Upper lobe of left lung (tissue), 6 donors: ENCODE data around the gene INSM1. TPM values are rescaled to one million over a fixed set of nuclear protein-coding genes. Genes with fewer than 3 reads are reported as not detected.
A peak's percentile ranks its signal among the peaks of the same experiment; 100 is the strongest.

Source experiments
- ATAC-seq, 2 donors: fragments of 200-7000 bp; cut with Tn5 transposase; one replicate each; pipeline ENCODE4 v1.9.1; 2022; ENCODE audit warnings: mild to moderate bottlenecking in 2 of 2, moderate library complexity in 2 of 2; ENCODE audit not compliant: low FRiP score in 2 of 2
- DNase-seq, 2 donors: peaks; one replicate each; pipeline ENCODE4 v3.0.0-alpha.2; 2019 to 2020
- H3K27ac ChIP-seq, 4 donors: fragments of 200-600 bp; sonication (generic); one replicate each; pipeline ENCODE4 v1.5.1; 2016 to 2019
- H3K27me3 ChIP-seq, 4 donors: fragments of 200-600 bp; sonication (generic); one replicate each; pipeline ENCODE4 v1.5.1; 2017 to 2019
- H3K36me3 ChIP-seq, 4 donors: fragments of 200-600 bp; sonication (generic); one replicate each; pipeline ENCODE4 v1.5.1; 2016 to 2019
- H3K4me1 ChIP-seq, 4 donors: fragments of 200-600 bp; sonication (generic); one replicate each; pipeline ENCODE4 v1.5.1; 2018 to 2019
- H3K4me3 ChIP-seq, 4 donors: fragments of 200-600 bp; sonication (generic); one replicate each; pipeline ENCODE4 v1.5.1; 2017 to 2019; ENCODE audit warnings: mild to moderate bottlenecking in 2 of 4, moderate library complexity in 1 of 4
- H3K9me3 ChIP-seq, 4 donors: fragments of 200-600 bp; sonication (generic); one replicate each; pipeline ENCODE4 v1.5.1; 2018 to 2019
- CTCF ChIP-seq, 6 experiments: fragments of 450-650 bp in 4 of 6; fragments of 200-600 bp in 2 of 6; sonication (generic) in 2 of 6; IDR thresholded peaks; one replicate each; pipeline ENCODE4 v1.5.1; 2016 to 2019; ENCODE audit warnings: antibody characterized with exemption in 6 of 6
- EP300 ChIP-seq, 4 donors: sonication (generic); formaldehyde crosslinking; IDR thresholded peaks; one replicate each; pipeline ENCODE4 v1.5.1; 2017; ENCODE audit warnings: antibody characterized with exemption in 4 of 4, control low read depth in 2 of 4
- POLR2A ChIP-seq, 4 donors: fragments of 450-650 bp; IDR thresholded peaks; one replicate each; pipeline ENCODE4 v1.5.1; 2016 to 2017; ENCODE audit warnings: antibody characterized with exemption in 4 of 4, mild to moderate bottlenecking in 2 of 4
- POLR2AphosphoS5 ChIP-seq, 2 donors: sonication (generic); formaldehyde crosslinking; IDR thresholded peaks; one replicate each; pipeline ENCODE4 v1.5.1; 2017; ENCODE audit warnings: antibody characterized with exemption in 2 of 2
- WGBS, 2 donors: methylation state at CpG; one replicate each; pipeline ENCODE4 v1.1.5; 2017 to 2018; 5-methylcytosine and 5-hydroxymethylcytosine counted together
- total RNA-seq, 6 donors: library from RNA; depleted of rRNA in 4 of 6; stranded (reverse); fragments of >200 nt in 4 of 6; gene quantifications; one replicate each; pipeline versions ENCODE4 v1.1.0 to v1.2.1, GENCODE V29; 2016 to 2021
- donor health status: DM: no; HTN: no; CAD: no; lungs with moderate emphysema.
- donor health status: DM: no; HTN: yes; CAD: no; lungs with severe emphysema.

The INSM1 gene
- total RNA-seq, 6 donors from 2014 or later = not detected

- ATAC-seq (no peak), DNase-seq (no peak)
- no peaks in the 10 kb centered on the region for H3K27me3 ChIP-seq
- peaks cover 0 to 68% (median 6%) of the 10 kb centered on the region in 4 donors for H3K36me3 ChIP-seq
- WGBS, 2 donors = 77 to 78% methylated on average over 10 of the region's 10 CpGs
- H3K27ac ChIP-seq = no peak overlapping the region
- no peak overlapping the region for H3K4me3 ChIP-seq
- TF ChIP-seq POLR2A (IDR thresholded peaks at IDR 0.05) (no peak), CTCF (IDR thresholded peaks at IDR 0.05) (no peak), POLR2AphosphoS5 (IDR thresholded peaks at IDR 0.05) (no peak), EP300 (IDR thresholded peaks at IDR 0.05) (no peak)
- H3K9me3 ChIP-seq = no peaks in the 10 kb centered on the region
- H3K4me1 ChIP-seq = no peaks in the 10 kb centered on the region
Measured at GRCh38 chr20:20405623-20406022, 37.7 kb downstream of the INSM1 start.

DNA sequence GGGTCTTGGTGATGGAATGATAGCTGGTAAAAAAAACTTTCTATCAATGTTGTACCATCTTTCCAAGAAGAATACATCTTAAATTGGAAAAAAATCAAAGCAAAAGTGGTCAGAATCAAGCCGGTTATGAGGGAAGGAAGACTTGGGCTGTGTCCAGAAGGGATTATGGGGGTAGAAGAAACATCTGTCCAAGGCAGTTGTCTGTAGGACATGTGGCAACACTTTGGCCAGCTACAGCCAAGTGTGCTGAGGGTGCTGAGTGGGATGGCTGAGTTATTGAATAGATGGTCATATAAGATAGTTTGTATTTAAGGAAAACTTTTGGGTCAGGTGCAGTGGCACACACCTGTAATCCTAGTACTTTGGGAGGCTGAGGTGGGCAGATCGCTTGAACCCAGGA, 38.4 kb downstream of the INSM1 start:
- Histone ChIP-seq H3K27me3 (no peaks in the 10 kb centered on the region), H3K4me3 (no peak overlapping the region), H3K36me3 (peaks cover 0 to 68% (median 6%) of the 10 kb centered on the region in 4 donors), H3K4me1 (no peaks in the 10 kb centered on the region), H3K9me3 (no peaks in the 10 kb centered on the region), H3K27ac (no peak overlapping the region)
- DNase-seq = no peak
- no peak for TF ChIP-seq EP300 (IDR thresholded peaks at IDR 0.05)
- no peak for TF ChIP-seq POLR2A (IDR thresholded peaks at IDR 0.05)
- TF ChIP-seq CTCF (IDR thresholded peaks at IDR 0.05) = no peak
- no peak for TF ChIP-seq POLR2AphosphoS5 (IDR thresholded peaks at IDR 0.05)
- 74 to 85% methylated on average over 2 of the region's 2 CpGs for WGBS, 2 donors
- no peak for ATAC-seq

- Histone ChIP-seq H3K27ac (no peak overlapping the region), H3K9me3 (no peaks in the 10 kb centered on the region), H3K4me3 (no peak overlapping the region), H3K4me1 (no peaks in the 10 kb centered on the region), H3K36me3 (peaks cover 0 to 53% (median 2%) of the 10 kb centered on the region in 4 donors), H3K27me3 (no peaks in the 10 kb centered on the region)
- 70% methylated on average over 6 of the region's 6 CpGs for WGBS, 2 donors
- no peak for DNase-seq
- peak in 1 of 2 donors; percentile 34 for ATAC-seq
- TF ChIP-seq EP300 (IDR thresholded peaks at IDR 0.05) = no peak
- TF ChIP-seq CTCF (IDR thresholded peaks at IDR 0.05) = peak in 1 of 6 experiments; percentile 11
- TF ChIP-seq POLR2AphosphoS5 (IDR thresholded peaks at IDR 0.05) = no peak
- no peak for TF ChIP-seq POLR2A (IDR thresholded peaks at IDR 0.05)
Measured at GRCh38 chr20:20407891-20408805, 40.2 kb downstream of the INSM1 start.

GRCh38 chr20:20409331-20409730, 41.4 kb downstream of the INSM1 start:
- 99 to 100% methylated on average over 3 to 4 of the region's 4 CpGs for WGBS, 2 donors
- no peaks in the 10 kb centered on the region for H3K4me1 ChIP-seq

More at GRCh38 chr20:20409331-20409730, 41.4 kb downstream of the INSM1 start:
- no peak for ATAC-seq
- Histone ChIP-seq H3K4me3 (no peak overlapping the region), H3K36me3 (peaks cover 0 to 48% (median 2%) of the 10 kb centered on the region in 4 donors), H3K27me3 (no peaks in the 10 kb centered on the region), H3K9me3 (no peaks in the 10 kb centered on the region), H3K27ac (no peak overlapping the region)
- no peak for TF ChIP-seq EP300 (IDR thresholded peaks at IDR 0.05)
- no peak for TF ChIP-seq POLR2A (IDR thresholded peaks at IDR 0.05)
- no peak for TF ChIP-seq CTCF (IDR thresholded peaks at IDR 0.05)
- TF ChIP-seq POLR2AphosphoS5 (IDR thresholded peaks at IDR 0.05) = no peak
- DNase-seq = no peak
